HepG2 (cell line): Measurements from ENCODE around the gene MAPRE3. TPM values are rescaled to one million over a fixed set of nuclear protein-coding genes. Genes with fewer than 3 reads are reported as not detected.

ENCODE experiments used
- ADNP ChIP-seq: sonication (generic); formaldehyde crosslinking; IDR thresholded peaks from 2 replicates; pipeline ENCODE4 v1.4.0; 2020; ENCODE audit warnings: missing genetic modification reagents
- CHCHD3 ChIP-seq: sonication (generic); formaldehyde crosslinking; IDR thresholded peaks from 2 replicates; pipeline ENCODE4 v1.8.0; 2022; ENCODE audit warnings: mild to moderate bottlenecking, missing genetic modification reagents, moderate library complexity
- E2F1 ChIP-seq: sonication (generic); formaldehyde crosslinking; IDR thresholded peaks from 2 replicates; pipeline ENCODE4 v1.5.0; 2020; ENCODE audit warnings: missing genetic modification reagents
- GATAD1 ChIP-seq: IDR thresholded peaks from 2 replicates; pipeline ENCODE4 v1.6.1; 2016; ENCODE audit warnings: missing genetic modification reagents, missing compliant biosample characterization
- GMEB1 ChIP-seq: sonication (generic); formaldehyde crosslinking; IDR thresholded peaks from 2 replicates; pipeline ENCODE4 v1.5.1; 2020; ENCODE audit warnings: missing genetic modification reagents, mild to moderate bottlenecking, borderline replicate concordance
- LRRFIP1 ChIP-seq: sonication (generic); formaldehyde crosslinking; conservative IDR thresholded peaks from 2 replicates; pipeline ENCODE4 v1.4.0; 2020; ENCODE audit warnings: missing genetic modification reagents
- MXI1 ChIP-seq: IDR thresholded peaks from 3 replicates; pipeline ENCODE4 v1.6.1; 2012; ENCODE audit warnings: low read depth, low read length, inconsistent platforms, borderline replicate concordance
- ONECUT2 ChIP-seq: sonication (generic); formaldehyde crosslinking; IDR thresholded peaks from 2 replicates; pipeline ENCODE4 v1.4.0; 2020; ENCODE audit warnings: missing genetic modification reagents
- PHF8 ChIP-seq: sonication (generic); formaldehyde crosslinking; IDR thresholded peaks from 2 replicates; pipeline ENCODE4 v1.5.0; 2020; ENCODE audit warnings: missing genetic modification reagents
- ZBTB20 ChIP-seq: sonication (generic); formaldehyde crosslinking; IDR thresholded peaks from 2 replicates; pipeline ENCODE4 v1.8.1; 2023; ENCODE audit warnings: missing genetic modification reagents, low read depth, mild to moderate bottlenecking, borderline replicate concordance
- ZFP36L2 ChIP-seq: sonication (generic); formaldehyde crosslinking; IDR thresholded peaks from 2 replicates; pipeline ENCODE4 v1.4.0; 2020; ENCODE audit warnings: missing genetic modification reagents
- ZNF160 ChIP-seq: sonication (generic); formaldehyde crosslinking; IDR thresholded peaks from 2 replicates; pipeline ENCODE4 v1.8.0; 2022; ENCODE audit warnings: mild to moderate bottlenecking, inconsistent platforms, missing genetic modification reagents
- ZNF432 ChIP-seq: sonication (generic); formaldehyde crosslinking; IDR thresholded peaks from 2 replicates; pipeline ENCODE4 v1.5.0; 2020; ENCODE audit warnings: missing genetic modification reagents, mild to moderate bottlenecking, borderline replicate concordance
- ZNF646 ChIP-seq: sonication (generic); formaldehyde crosslinking; IDR thresholded peaks from 2 replicates; pipeline ENCODE4 v1.9.0; 2021; ENCODE audit warnings: mild to moderate bottlenecking, missing genetic modification reagents
- ZNF691 ChIP-seq: sonication (generic); formaldehyde crosslinking; IDR thresholded peaks from 2 replicates; pipeline ENCODE4 v1.4.0; 2020; ENCODE audit warnings: missing genetic modification reagents, low read depth, mild to moderate bottlenecking, borderline replicate concordance
- ZNF780A ChIP-seq: sonication (generic); formaldehyde crosslinking; IDR thresholded peaks from 2 replicates; pipeline ENCODE4 v1.8.0; 2022; ENCODE audit warnings: mild to moderate bottlenecking, missing genetic modification reagents, moderate library complexity
- polyA plus RNA-seq, 8 experiments: library from polyadenylated mRNA; depleted of rRNA in 3 of 8; stranded (reverse) in 7 of 8; unstranded in 1 of 8; fragments of >200 nt; fragmentation: Illumina TruSeq in 4 of 8; extraction: Trizol in 4 of 8; gene quantifications; 2 replicates each; pipeline versions ENCODE4 v1.2.1 to v1.2.3, GENCODE V29; 2011 to 2016; ENCODE audit warnings: low read depth in 4 of 8, missing spikeins in 1 of 8, mixed read lengths in 1 of 8; ENCODE audit not compliant: insufficient read depth in 1 of 8
- total RNA-seq, 5 experiments: library from RNA; depleted of rRNA; stranded (reverse); fragments of >200 nt; fragmentation: Illumina TruSeq; extraction: Trizol; gene quantifications; 2 replicates each; pipeline ENCODE4 v1.2.3, GENCODE V29; 2016; ENCODE audit warnings: low read depth in 1 of 5

Gene MAPRE3
- total and polyA plus RNA-seq, 2 of the 13 experiments (the other 11 are each of a cell fraction or from before 2014, with no cell fraction given) = 0.31 to 0.91 TPM

- TF ChIP-seq ZNF646 (CRISPR knock-in tag) (no peak), ZNF780A (CRISPR knock-in tag) (no peak), CHCHD3 (CRISPR knock-in tag) (no peak), ZNF160 (CRISPR knock-in tag) (0 out of 2 replicates have a peak, but pooled peaks have one; percentile 18), GMEB1 (CRISPR knock-in tag) (peak; percentile 92), ZBTB20 (CRISPR knock-in tag) (no peak), ADNP (CRISPR knock-in tag) (no peak), ZNF432 (CRISPR knock-in tag) (no peak), MXI1 (peak; percentile 84; the same call in 2 of the 3 replicates), PHF8 (CRISPR knock-in tag) (peak; percentile 94), ONECUT2 (CRISPR knock-in tag) (no peak), LRRFIP1 (CRISPR knock-in tag) (no peak), ZNF691 (CRISPR knock-in tag) (no peak; the same call in 1 of the 2 replicates), E2F1 (CRISPR knock-in tag) (peak; percentile 26; the same call in 1 of the 2 replicates), GATAD1 (CRISPR knock-in tag) (peak; percentile 94), ZFP36L2 (no peak)
These were observed 101.0 kb downstream of the MAPRE3 start, which contains the start of gene OST4 (continued) for GRCh38 chr2:27071277-27071989.
